Measurements from ENCODE around the gene SCN3A. TPM values are rescaled to one million over a fixed set of nuclear protein-coding genes. Genes with fewer than 3 reads are reported as not detected.

The SCN3A gene
- total and polyA plus RNA-seq, 9 of the 15 experiments (the other 6 are each of a cell fraction or from before 2014, with no cell fraction given) = not detected

DNA sequence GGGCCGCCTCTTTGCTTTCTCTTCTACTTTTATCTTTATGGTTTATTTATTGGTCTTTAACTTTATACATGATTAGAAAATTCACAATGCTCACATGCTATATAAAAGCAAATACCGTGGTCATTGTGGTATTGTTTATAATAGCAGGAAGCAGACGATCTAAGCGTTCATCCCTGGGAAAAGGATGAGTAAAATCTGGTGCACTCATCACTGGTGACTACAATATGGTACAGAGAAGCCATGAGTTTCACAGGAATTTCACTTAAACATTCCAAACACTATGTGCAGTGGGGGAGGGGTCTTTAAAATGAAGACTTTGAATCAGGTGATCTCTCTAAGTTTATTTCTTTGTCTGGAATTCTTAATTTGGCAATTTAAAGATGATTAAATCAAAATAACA lies 97.9 kb downstream of the SCN3A start:
- Histone ChIP-seq H3K4me1 (replicated peaks in 1 of 2; ENCODE audit: control insufficient read depth in 2 of 2, insufficient read depth in 2 of 2, low read length in 2 of 2) (no peaks in the 10 kb centered on the region), H3K79me2 (ENCODE audit: control insufficient read depth, insufficient read depth, low read length) (no peaks in the 10 kb centered on the region), H3K27ac (ENCODE audit: extremely low read depth, low read depth, low read length) (no peak overlapping the region), H3K9ac (ENCODE audit: insufficient read depth in 1 of 2, low read depth in 2 of 2, low read length in 2 of 2) (no peak overlapping the region), H3K9me1 (ENCODE audit: control insufficient read depth, insufficient read depth, low read length) (no peaks in the 10 kb centered on the region), H3K4me3 (no peak overlapping the region), H4K20me1 (replicated peaks; ENCODE audit: control insufficient read depth, insufficient read depth, low read length) (no peaks in the 10 kb centered on the region), H3K36me3 (ENCODE audit: control insufficient read depth, insufficient read depth, low read length) (no peaks in the 10 kb centered on the region), H2AFZ (ENCODE audit: low read depth, low read length) (no peak overlapping the region), H3K27me3 (ENCODE audit: control insufficient read depth in 2 of 2, insufficient read depth in 2 of 2, low read length in 2 of 2) (no peaks in the 10 kb centered on the region), H3K9me3 (replicated peaks; ENCODE audit: control insufficient read depth, insufficient read depth, low read depth, low read length) (no peaks in the 10 kb centered on the region), H3K4me2 (ENCODE audit: insufficient read depth, low read length) (no peak overlapping the region)
- no peak for ATAC-seq
- no peak for FAIRE-seq
- POLR2A ChIA-PET = no interaction called here
- 0% methylated on average over 4 of the region's 4 CpGs for WGBS (ENCODE audit: insufficient coverage, low coverage, missing lambda C conversion rate)
- DNase-seq (ENCODE audit: extremely low read depth in 1 of 4, low spot score in 3 of 4) = no peak
- intact Hi-C loops (cut with micrococcal nuclease) (no loop called here), in situ Hi-C loops (cut with MboI) (no loop called here)
- TF ChIP-seq ZNF586 (CRISPR knock-in tag; conservative IDR thresholded peaks at IDR 0.05) = no peak
- TF ChIP-seq, protein P1, sequence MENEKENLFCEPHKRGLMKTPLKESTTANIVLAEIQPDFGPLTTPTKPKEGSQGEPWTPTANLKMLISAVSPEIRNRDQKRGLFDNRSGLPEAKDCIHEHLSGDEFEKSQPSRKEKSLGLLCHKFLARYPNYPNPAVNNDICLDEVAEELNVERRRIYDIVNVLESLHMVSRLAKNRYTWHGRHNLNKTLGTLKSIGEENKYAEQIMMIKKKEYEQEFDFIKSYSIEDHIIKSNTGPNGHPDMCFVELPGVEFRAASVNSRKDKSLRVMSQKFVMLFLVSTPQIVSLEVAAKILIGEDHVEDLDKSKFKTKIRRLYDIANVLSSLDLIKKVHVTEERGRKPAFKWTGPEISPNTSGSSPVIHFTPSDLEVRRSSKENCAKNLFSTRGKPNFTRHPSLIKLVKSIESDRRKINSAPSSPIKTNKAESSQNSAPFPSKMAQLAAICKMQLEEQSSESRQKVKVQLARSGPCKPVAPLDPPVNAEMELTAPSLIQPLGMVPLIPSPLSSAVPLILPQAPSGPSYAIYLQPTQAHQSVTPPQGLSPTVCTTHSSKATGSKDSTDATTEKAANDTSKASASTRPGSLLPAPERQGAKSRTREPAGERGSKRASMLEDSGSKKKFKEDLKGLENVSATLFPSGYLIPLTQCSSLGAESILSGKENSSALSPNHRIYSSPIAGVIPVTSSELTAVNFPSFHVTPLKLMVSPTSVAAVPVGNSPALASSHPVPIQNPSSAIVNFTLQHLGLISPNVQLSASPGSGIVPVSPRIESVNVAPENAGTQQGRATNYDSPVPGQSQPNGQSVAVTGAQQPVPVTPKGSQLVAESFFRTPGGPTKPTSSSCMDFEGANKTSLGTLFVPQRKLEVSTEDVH (IDR thresholded peaks at IDR 0.05; ENCODE audit: low read depth, partially characterized antibody) = no peak
- CTCF ChIA-PET (ENCODE audit: low intra/inter-chr PET ratio) = no interaction called here
- BruUV-seq (replicated peaks) = no TSS peak
